Measurements from ENCODE around the gene FAAH.

- TF ChIP-seq POLR2A (IDR thresholded peaks at IDR 0.05) (no peak), CTCF (IDR thresholded peaks at IDR 0.05) (no peak)
Measured at GRCh38 chr1:46401154-46401913, 7.2 kb downstream of the FAAH start.
